H1 (cell line): ENCODE measurements around the gene TEKT3. TPM values are rescaled to one million over a fixed set of nuclear protein-coding genes. Genes with fewer than 3 reads are reported as not detected.

Experiments
- CTCF ChIA-PET: fragments of 300-600 bp; sonication (Branson Sonifier 250); formaldehyde crosslinking; loops from one replicate; lab custom pipeline; 2021; ENCODE audit not compliant: partially characterized antibody; lab: Charles Lee
- POLR2A ChIA-PET: fragments of 300-600 bp; sonication (Branson Sonifier 250); formaldehyde crosslinking; loops from one replicate; lab custom pipeline; 2021; ENCODE audit warnings: inconsistent platforms; ENCODE audit not compliant: partially characterized antibody; lab: Charles Lee
- DNase-seq, 2 experiments: peaks; one replicate each; pipeline versions ENCODE4 v3.0.0 to v3.0.0-alpha.2; 2010 to 2022; ENCODE audit warnings: low spot score in 2 of 2, low read depth in 1 of 2, mixed read lengths in 1 of 2
- FAIRE-seq: peaks from 2 replicates; lab custom pipeline; 2011; peaks lifted over from hg19 to GRCh38; lab: Jason Lieb, UNC
- H2AFZ ChIP-seq: 2 replicates; pipeline ENCODE4 v1.8.1; 2012; ENCODE audit warnings: low read length, inconsistent platforms
- H2AK5ac ChIP-seq: 2 replicates; pipeline ENCODE4 v1.6.1; 2013; ENCODE audit warnings: low read depth, low read length
- H2BK120ac ChIP-seq: replicated peaks from 2 replicates; pipeline ENCODE3; 2013; ENCODE audit warnings: low read depth, low read length, inconsistent platforms
- H2BK12ac ChIP-seq: 2 replicates; pipeline ENCODE4 v1.6.1; 2013; ENCODE audit warnings: low read depth, low read length
- H2BK15ac ChIP-seq: 2 replicates; pipeline ENCODE4 v1.6.1; 2013; ENCODE audit warnings: low read length
- H2BK20ac ChIP-seq: 2 replicates; pipeline ENCODE4 v1.6.1; 2013; ENCODE audit warnings: low read length
- H2BK5ac ChIP-seq: 2 replicates; pipeline ENCODE4 v1.6.1; 2013; ENCODE audit warnings: low read depth, low read length
- H3K14ac ChIP-seq: 2 replicates; pipeline ENCODE4 v1.6.1; 2013; ENCODE audit warnings: inconsistent platforms; ENCODE audit not compliant: insufficient read length
- H3K18ac ChIP-seq: 2 replicates; pipeline ENCODE4 v1.6.1; 2013; ENCODE audit warnings: low read length; ENCODE audit errors: extremely low read depth
- H3K23ac ChIP-seq: 2 replicates; pipeline ENCODE4 v1.6.1; 2013; ENCODE audit warnings: inconsistent platforms; ENCODE audit not compliant: insufficient read length
- H3K23me2 ChIP-seq: 2 replicates; pipeline ENCODE4 v1.6.1; 2013; ENCODE audit warnings: low read depth, low read length
- H3K27ac ChIP-seq: 2 replicates; pipeline ENCODE4 v1.6.1; 2011; ENCODE audit warnings: low read depth, low read length, inconsistent platforms
- H3K27me3 ChIP-seq, 4 experiments: replicated peaks in 1 of 4; 1 replicate in 1 of 4; 2 replicates in 3 of 4; pipeline versions ENCODE4 v1.6.1 to v1.8.1; 2011 to 2013; ENCODE audit warnings: low read length in 3 of 4, mild to moderate bottlenecking in 3 of 4, inconsistent platforms in 2 of 4, mixed read lengths in 2 of 4, moderate library complexity in 1 of 4; ENCODE audit not compliant: control insufficient read depth in 3 of 4, insufficient read depth in 3 of 4; ENCODE audit errors: extremely low read depth in 1 of 4
- H3K36me3 ChIP-seq, 4 experiments: 2 replicates each; pipeline versions ENCODE4 v1.6.1 to v1.8.1; 2011 to 2013; ENCODE audit warnings: mild to moderate bottlenecking in 4 of 4, low read length in 3 of 4, moderate library complexity in 2 of 4, control low read depth in 1 of 4, inconsistent platforms in 1 of 4; ENCODE audit not compliant: insufficient read depth in 4 of 4, control insufficient read depth in 2 of 4
- H3K4ac ChIP-seq: replicated peaks from 2 replicates; pipeline ENCODE3; 2013; ENCODE audit warnings: low read length, low read depth, mixed read lengths, inconsistent platforms; ENCODE audit not compliant: insufficient read length
- H3K4me1 ChIP-seq, 4 experiments: replicated peaks in 1 of 4; 1 replicate in 1 of 4; 2 replicates in 3 of 4; pipeline versions ENCODE4 v1.6.1 to v1.8.1; 2011 to 2013; ENCODE audit warnings: low read length in 3 of 4, inconsistent platforms in 2 of 4, mixed read lengths in 1 of 4; ENCODE audit not compliant: insufficient read depth in 4 of 4, control insufficient read depth in 3 of 4
- H3K4me2 ChIP-seq, 2 experiments: 2 replicates each; pipeline versions ENCODE4 v1.6.1 to v1.8.1; 2011 to 2013; ENCODE audit warnings: low read depth in 2 of 2, low read length in 2 of 2, control low read depth in 1 of 2, inconsistent platforms in 1 of 2, mild to moderate bottlenecking in 1 of 2; ENCODE audit not compliant: insufficient read depth in 1 of 2
- H3K4me3 ChIP-seq, 4 experiments: fragments of 200-600, 300-600 bp in 1 of 4; sonication (generic), shearing (Covaris generic), sonication (Bioruptor Twin) in 1 of 4; 2 replicates each; pipeline versions ENCODE4 v1.5.1 to v1.8.1; 2011 to 2016; ENCODE audit warnings: low read length in 4 of 4, low read depth in 3 of 4, control low read depth in 2 of 4, inconsistent platforms in 2 of 4, mild to moderate bottlenecking in 2 of 4, mixed read lengths in 1 of 4, moderate library complexity in 1 of 4; ENCODE audit not compliant: insufficient read depth in 2 of 4; ENCODE audit errors: extremely low read depth in 1 of 4
- H3K56ac ChIP-seq: replicated peaks from 2 replicates; pipeline ENCODE3; 2013; ENCODE audit warnings: low read depth, mild to moderate bottlenecking, mixed read lengths, low read length, inconsistent platforms; ENCODE audit not compliant: insufficient read length
- H3K79me1 ChIP-seq: 2 replicates; pipeline ENCODE4 v1.6.1; 2013; ENCODE audit warnings: low read depth, low read length, control low read depth
- H3K79me2 ChIP-seq, 2 experiments: 2 replicates each; pipeline versions ENCODE4 v1.6.1 to v1.8.1; 2012 to 2013; ENCODE audit warnings: low read length in 2 of 2, mild to moderate bottlenecking in 2 of 2, inconsistent platforms in 1 of 2; ENCODE audit not compliant: insufficient read depth in 2 of 2, control insufficient read depth in 1 of 2
- H3K9ac ChIP-seq, 4 experiments: replicated peaks in 1 of 4; 1 replicate in 1 of 4; 2 replicates in 3 of 4; pipeline versions ENCODE4 v1.6.1 to v1.8.1; 2011 to 2013; ENCODE audit warnings: low read depth in 3 of 4, low read length in 3 of 4, control low read depth in 2 of 4, mild to moderate bottlenecking in 2 of 4, moderate library complexity in 2 of 4, inconsistent platforms in 1 of 4; ENCODE audit errors: extremely low read depth in 1 of 4
- H3K9me3 ChIP-seq, 2 experiments: 2 replicates each; pipeline versions ENCODE4 v1.6.1 to v1.8.1; 2012 to 2013; ENCODE audit warnings: mild to moderate bottlenecking in 2 of 2, moderate library complexity in 2 of 2, control low read depth in 1 of 2, inconsistent platforms in 1 of 2, low read depth in 1 of 2, low read length in 1 of 2, mixed read lengths in 1 of 2; ENCODE audit not compliant: insufficient read depth in 2 of 2
- H4K20me1 ChIP-seq, 2 experiments: replicated peaks in 1 of 2; 2 replicates each; pipeline versions ENCODE3 to v1.8.1; 2011 to 2013; ENCODE audit warnings: inconsistent platforms in 2 of 2, low read length in 2 of 2, mild to moderate bottlenecking in 1 of 2; ENCODE audit not compliant: insufficient read depth in 2 of 2, control insufficient read depth in 1 of 2
- H4K5ac ChIP-seq: 2 replicates; pipeline ENCODE4 v1.6.1; 2013; ENCODE audit warnings: low read length, low read depth, mixed read lengths, inconsistent platforms; ENCODE audit not compliant: insufficient read length
- H4K8ac ChIP-seq: 2 replicates; pipeline ENCODE4 v1.8.0; 2013; ENCODE audit warnings: mild to moderate bottlenecking, moderate library complexity, low read length, inconsistent platforms; ENCODE audit not compliant: insufficient read depth; ENCODE audit errors: extremely low read depth
- H4K91ac ChIP-seq: replicated peaks from 2 replicates; pipeline ENCODE3; 2013; ENCODE audit warnings: low read length, mixed read lengths, inconsistent platforms; ENCODE audit not compliant: insufficient read length
- CBX5 ChIP-seq: fragments of 300-800, 300-1000 bp; sonication (generic); IDR thresholded peaks from 2 replicates; pipeline ENCODE4 v1.7.1; 2016; ENCODE audit warnings: antibody characterized with exemption, low read length, low read depth
- CEBPB ChIP-seq: IDR thresholded peaks from 2 replicates; pipeline ENCODE4 v1.6.1; 2012; ENCODE audit warnings: low read depth, low read length
- CTBP2 ChIP-seq: IDR thresholded peaks from 2 replicates; pipeline ENCODE4 v1.7.0; 2011; ENCODE audit warnings: borderline replicate concordance, mild to moderate bottlenecking, moderate library complexity, mixed read lengths, low read length; ENCODE audit not compliant: insufficient read depth, insufficient read length
- HDAC6 ChIP-seq: IDR thresholded peaks from one replicate; pipeline ENCODE4 v1.7.1; 2012; ENCODE audit warnings: low read depth, mild to moderate bottlenecking, inconsistent platforms, low read length, moderate library complexity
- JUND ChIP-seq: IDR thresholded peaks from 2 replicates; pipeline ENCODE4 v1.6.1; 2011; ENCODE audit warnings: mild to moderate bottlenecking, improper control_type of control experiment, low read length
- KDM5A ChIP-seq: fragments of 200-600 bp; IDR thresholded peaks from 2 replicates; pipeline ENCODE4 v1.7.1; 2012; ENCODE audit warnings: mild to moderate bottlenecking, low read length, inconsistent platforms, mixed read lengths
- MAFK ChIP-seq: IDR thresholded peaks from 2 replicates; pipeline ENCODE4 v1.6.1; 2012; ENCODE audit warnings: low read depth, mild to moderate bottlenecking, improper control_type of control experiment, low read length
- POLR2AphosphoS5 ChIP-seq: IDR thresholded peaks from 2 replicates; pipeline ENCODE4 v1.6.1; 2011; ENCODE audit warnings: low read depth, low read length
- RBBP5 ChIP-seq: IDR thresholded peaks from 2 replicates; pipeline ENCODE4 v1.7.1; 2012; ENCODE audit warnings: low read depth, mild to moderate bottlenecking, inconsistent platforms, low read length, moderate library complexity, borderline replicate concordance
- RNF2 ChIP-seq: fragments of 200-900, 300-1000 bp; sonication (generic); IDR thresholded peaks from 2 replicates; pipeline ENCODE4 v1.7.1; 2016; ENCODE audit warnings: borderline replicate concordance, low read depth, mild to moderate bottlenecking, antibody characterized with exemption, low read length; ENCODE audit not compliant: poor library complexity, severe bottlenecking; ENCODE audit errors: missing control alignments
- WGBS, 2 experiments: shearing (Covaris generic) in 1 of 2; methylation state at CpG; one replicate each; pipeline versions ENCODE4 v1.1.6 to v1.1.7; 2013 to 2015; ENCODE audit warnings: low lambda C conversion rate in 2 of 2, mixed read lengths in 2 of 2, inconsistent platforms in 1 of 2, low coverage in 1 of 2, missing lambda C conversion rate in 1 of 2; ENCODE audit not compliant: insufficient replicate concordance in 2 of 2, insufficient coverage in 1 of 2, insufficient read length in 1 of 2; ENCODE audit errors: extremely low coverage in 1 of 2, missing lambda C conversion rate in 1 of 2; 5-methylcytosine and 5-hydroxymethylcytosine counted together
- polyA plus RNA-seq, 7 experiments: library from polyadenylated mRNA; depleted of rRNA in 3 of 7; stranded (reverse) in 5 of 7; unstranded in 2 of 7; fragments of >200 nt in 5 of 7; fragments of 200-250 nt in 2 of 7; gene quantifications; 1 replicate in 5 of 7; 2 replicates in 1 of 7; 4 replicates in 1 of 7; pipeline versions ENCODE4 v1.2.1 to v1.2.3, GENCODE V29; 2011 to 2013; ENCODE audit warnings: missing spikeins in 2 of 7, mixed read lengths in 2 of 7
- total RNA-seq: library from RNA; stranded (reverse); fragmentation: NEBNext Ultra II Directional; extraction: Animal tissue kit (Norgen Biotek cat#: 25700); gene quantifications from 2 replicates; pipeline ENCODE4 v1.2.1, GENCODE V29; 2021

The TEKT3 gene
- total and polyA plus RNA-seq, 2 of the 8 experiments (the other 6 are each of a cell fraction or from before 2014, with no cell fraction given), result 2.2 to 2.9 TPM

GRCh38 chr17:15379659-15380058, 38.3 kb upstream of the TEKT3 start:
- Histone ChIP-seq H3K9me3 (no peaks in the 10 kb centered on the region), H3K14ac (no peak overlapping the region), H2AFZ (no peak overlapping the region), H2BK15ac (no peak overlapping the region), H2AK5ac (no peak overlapping the region), H3K79me1 (no peaks in the 10 kb centered on the region), H2BK120ac (no peak overlapping the region), H4K5ac (no peak overlapping the region), H3K79me2 (no peaks in the 10 kb centered on the region), H4K8ac (no peak overlapping the region), H2BK5ac (no peak overlapping the region), H3K27me3 (no peaks in the 10 kb centered on the region), H3K23ac (no peak overlapping the region), H2BK20ac (no peak overlapping the region), H3K4me2 (no peak overlapping the region), H3K36me3 (no peaks in the 10 kb centered on the region), H3K56ac (no peak overlapping the region), H2BK12ac (no peak overlapping the region), H3K18ac (no peak overlapping the region), H4K91ac (no peak overlapping the region), H3K4ac (no peak overlapping the region), H4K20me1 (no peaks in the 10 kb centered on the region), H3K27ac (no peak overlapping the region), H3K4me3 (no peak overlapping the region), H3K9ac (no peak overlapping the region), H3K4me1 (peaks cover 2 to 4% (median 3%) of the 10 kb centered on the region in 4 experiments; a peak in 6 of 7 replicates), H3K23me2 (no peaks in the 10 kb centered on the region)
- no peak for FAIRE-seq
- ChIA-PET POLR2A (no interaction called here), CTCF (interaction anchor here (0.6 kb wide), 1 partner anchor 12 kb away, joined by 3 read pairs; no protein-coding TSS in a partner anchor)
- 90% methylated on average over 5 of the region's 5 CpGs; no CpG with 5 or more reads in 1 of the 2 experiments for WGBS, 2 experiments
- no peak for DNase-seq
- TF ChIP-seq KDM5A (no peak), CEBPB (no peak), RNF2 (no peak), RBBP5 (no peak), HDAC6 (no peak), MAFK (no peak), POLR2AphosphoS5 (no peak), JUND (no peak), CTBP2 (no peak), CBX5 (no peak)
